NCI-H2171 (cell line): ENCODE results near the gene CCDC181.

Experiments
- DNase-seq: peaks from one replicate; lab custom pipeline; 2025; lab: John Stamatoyannopoulos, UW

Gene CCDC181

DNA sequence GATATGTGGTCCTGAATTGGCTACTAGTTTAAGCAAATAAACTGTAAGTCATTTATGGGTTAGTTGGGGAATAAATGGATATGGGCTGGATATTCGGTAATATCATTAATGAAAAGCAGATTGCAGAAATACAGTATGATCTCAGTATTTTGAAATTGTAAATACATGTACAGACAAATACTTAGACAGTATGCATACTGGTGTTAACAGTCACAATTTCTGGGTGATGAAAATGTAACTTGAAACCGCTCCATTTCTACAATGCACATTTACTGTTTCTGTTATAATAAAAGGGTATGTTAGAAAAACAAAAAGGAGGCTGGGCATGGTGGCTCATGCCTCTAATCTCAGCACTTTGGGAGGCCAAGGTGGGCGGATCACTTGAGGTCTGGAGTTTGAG lies 31.3 kb downstream of the CCDC181 start:
- no peak for DNase-seq

DNA sequence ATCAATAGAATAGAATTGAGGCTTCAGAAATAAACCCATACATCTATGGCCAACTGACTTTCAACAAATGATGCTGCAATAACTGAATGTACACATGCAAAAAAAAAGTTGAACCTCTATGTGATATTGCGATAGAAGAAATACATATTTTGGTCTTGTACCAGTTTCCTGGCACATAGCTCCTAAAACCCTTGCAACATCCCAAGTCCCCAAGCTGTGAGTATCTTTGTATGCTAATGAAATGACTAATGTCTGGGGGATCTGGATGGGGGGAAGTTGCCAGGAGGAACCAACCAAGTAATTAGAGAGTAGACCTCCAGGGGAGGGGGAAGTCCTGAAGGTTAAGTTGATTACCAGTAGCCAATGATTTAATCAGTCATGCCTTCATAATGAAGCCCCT lies 34.9 kb downstream of the CCDC181 start:
- DNase-seq = no peak

DNA sequence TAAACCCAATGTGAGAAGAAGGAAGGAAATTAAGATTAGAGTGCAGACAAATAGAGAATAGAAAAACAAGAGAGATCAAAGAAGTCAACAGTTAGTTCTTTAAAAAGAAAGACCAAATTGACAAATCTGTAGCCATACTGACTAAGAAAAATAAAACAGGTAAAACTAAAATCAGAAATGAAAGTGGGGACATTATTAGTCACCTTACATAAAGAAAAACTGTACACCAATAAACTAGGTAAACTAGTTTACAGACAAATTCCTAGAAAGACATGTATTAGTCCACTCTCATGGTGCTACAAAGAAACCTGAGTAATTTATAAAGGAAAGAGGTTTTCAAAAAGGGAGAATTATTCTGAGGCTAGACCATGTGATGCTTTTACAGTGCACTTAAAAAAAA lies 37.0 kb downstream of the CCDC181 start:
- no peak for DNase-seq

DNA sequence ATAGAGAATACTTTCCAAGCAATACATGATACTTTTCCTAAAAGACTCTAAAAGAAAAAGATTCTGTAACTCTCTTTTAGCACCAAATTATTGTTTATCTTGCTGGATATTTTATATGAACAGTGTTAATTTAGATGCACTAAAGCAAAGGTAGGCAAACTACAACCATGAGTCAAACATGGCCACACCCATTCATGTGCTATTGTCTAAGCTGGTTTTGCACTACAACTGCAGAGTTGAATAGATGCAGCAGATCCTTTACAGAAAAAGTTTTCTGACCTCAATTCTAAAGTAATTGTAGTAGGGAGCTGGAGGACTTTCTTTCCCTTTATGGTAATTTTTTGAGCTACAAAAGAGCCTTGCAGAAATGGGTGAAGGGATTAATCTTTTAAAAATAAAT lies 39.9 kb downstream of the CCDC181 start:
- DNase-seq = no peak

DNA sequence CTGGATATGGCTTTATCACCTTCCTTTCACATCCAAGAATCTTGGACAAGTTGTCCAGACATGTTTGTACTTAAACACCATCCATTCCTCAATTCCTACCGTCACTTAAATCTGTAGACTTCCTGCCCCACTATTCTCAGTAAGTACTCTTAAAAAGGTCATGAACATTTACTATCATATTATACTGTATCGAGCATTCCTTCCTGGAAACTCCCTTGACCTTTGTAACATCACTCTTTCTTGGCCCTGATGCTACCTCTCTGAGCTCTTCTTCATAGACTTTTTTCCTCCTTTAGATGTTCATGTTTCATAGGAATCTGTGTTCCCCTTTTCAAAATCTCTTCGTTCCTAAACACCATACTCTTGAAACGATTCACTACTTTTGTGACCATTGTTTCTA lies 43.8 kb downstream of the CCDC181 start:
- DNase-seq = no peak

DNA sequence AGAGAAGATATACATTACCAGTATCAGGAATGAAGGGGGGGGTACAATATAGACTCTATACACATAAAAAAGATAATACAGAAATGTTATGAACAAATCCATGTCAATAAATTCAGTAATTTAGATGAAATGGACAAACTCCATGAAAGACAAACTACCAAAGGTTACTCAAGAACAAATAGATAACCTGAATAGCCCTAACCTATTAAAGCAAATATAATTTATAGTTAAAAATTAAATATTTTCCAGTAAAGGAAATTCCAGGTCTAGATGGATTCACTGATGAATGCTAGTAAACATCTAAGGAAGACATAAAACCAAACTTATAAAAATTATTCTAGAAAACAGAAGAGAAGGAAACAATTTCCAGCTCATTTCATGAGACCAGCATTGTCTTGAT lies 46.1 kb downstream of the CCDC181 start:
- DNase-seq = no peak

DNA sequence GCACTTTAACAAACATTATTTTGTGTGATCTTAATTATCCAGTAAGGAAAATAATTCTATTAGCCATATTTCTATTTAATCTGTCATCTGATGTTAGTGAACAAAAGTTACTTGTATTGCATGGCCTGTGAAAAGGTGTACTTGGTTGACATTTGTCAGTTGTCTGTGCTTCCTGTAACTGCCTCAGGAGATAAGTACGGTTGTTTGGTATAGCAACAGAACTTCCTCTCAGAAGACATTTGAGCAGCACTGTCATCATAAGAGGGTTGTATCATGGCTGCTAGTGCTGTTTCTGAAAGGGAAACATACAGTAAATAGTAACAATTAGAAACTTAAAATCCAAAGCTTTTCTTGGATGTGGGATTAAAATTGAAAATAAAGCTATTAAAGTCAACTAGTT lies 55.9 kb downstream of the CCDC181 start:
- DNase-seq = no peak

DNA sequence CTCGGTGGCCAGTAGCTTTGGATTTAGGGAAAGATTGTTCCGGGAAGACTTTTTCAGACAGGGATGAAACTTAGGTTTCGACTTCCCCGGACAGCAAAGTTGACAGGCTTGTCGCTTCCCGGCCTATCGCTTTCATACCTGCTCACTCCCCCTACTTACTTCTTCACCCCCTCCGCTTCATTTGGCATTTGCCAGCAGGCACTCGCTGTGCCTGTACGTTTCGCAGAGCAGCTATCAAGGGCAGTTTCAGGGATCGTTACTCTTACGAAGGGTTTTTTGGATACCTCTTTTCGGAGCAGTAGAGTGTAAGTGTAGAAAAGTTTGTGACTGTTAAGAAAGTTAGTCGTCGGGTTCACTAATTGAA lies 58.9 kb downstream of the CCDC181 start:
- no peak for DNase-seq

DNA sequence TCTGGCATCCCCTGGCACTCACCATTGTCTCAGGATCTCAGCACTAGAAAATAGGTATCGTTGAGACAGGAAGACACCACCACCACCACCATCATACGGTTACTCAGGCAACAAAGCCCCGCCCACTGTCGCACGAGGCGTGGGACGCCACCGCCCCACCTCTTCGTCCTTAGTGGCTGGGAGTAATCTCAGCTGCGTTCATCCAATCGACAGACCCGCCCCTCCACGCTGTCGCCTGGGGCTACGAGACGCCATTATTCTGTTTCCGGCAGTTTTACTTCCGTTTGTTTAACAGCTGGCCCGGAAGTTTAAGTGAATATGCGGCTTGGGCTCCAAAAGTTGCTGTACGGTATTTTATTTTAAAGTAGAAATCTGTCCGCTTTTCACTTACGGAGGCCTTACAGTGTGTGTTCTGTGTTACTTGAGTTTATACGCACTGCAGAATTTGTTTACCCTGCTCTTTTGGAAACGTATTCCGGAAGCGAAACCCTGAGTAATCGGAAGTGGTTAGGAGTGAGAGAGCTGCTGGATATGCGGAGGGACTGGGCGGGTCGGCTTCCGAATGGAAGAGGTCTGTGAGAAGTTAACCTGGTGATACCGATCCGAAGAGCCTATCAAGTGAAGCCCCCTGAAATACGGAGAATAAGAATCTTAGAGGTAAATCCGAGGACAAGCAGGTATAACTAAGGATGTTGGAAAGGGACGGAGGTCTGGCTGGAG lies 59.4 kb downstream of the CCDC181 start, which contains the start of the genes BLZF1 and NME7:
Gene BLZF1, plus strand, starts transcription at position 510 of the 720 bp plus-strand sequence. CDS start 1,328 bp downstream, outside the sequence.
Gene NME7, minus strand, starts transcription at position 112 of the 720 bp plus-strand sequence. Its CDS starts 87 bp downstream, at position 25.
- peak; percentile 95 for DNase-seq

DNA sequence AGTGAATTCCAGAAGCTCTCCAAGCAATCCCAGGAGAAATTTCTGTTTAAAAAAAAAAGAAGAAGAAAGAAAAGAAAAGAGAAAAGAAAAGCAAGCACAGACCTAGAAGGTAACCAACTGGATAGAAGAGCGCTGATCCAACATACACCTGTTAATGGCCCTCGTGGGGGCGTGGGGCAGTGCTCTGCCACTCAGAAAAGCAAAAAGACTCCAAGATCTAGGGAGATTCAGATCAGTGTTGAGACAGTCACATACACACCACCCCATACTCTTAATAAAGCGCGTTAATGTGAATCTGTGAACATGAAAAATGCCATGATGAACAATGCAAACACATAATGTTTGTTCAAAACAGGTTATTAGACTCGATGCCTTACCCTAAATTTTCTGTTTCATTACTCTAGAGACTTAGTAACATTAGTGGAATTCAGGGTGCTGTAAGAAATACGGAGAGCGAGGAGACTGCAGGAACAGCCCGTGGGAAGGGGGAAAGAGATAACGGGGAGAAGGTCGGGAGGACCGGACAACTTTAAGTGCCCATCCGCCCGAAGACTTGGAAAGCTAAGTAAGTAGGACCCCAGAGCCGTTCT lies 60.1 kb downstream of the CCDC181 start:
- no peak for DNase-seq

DNA sequence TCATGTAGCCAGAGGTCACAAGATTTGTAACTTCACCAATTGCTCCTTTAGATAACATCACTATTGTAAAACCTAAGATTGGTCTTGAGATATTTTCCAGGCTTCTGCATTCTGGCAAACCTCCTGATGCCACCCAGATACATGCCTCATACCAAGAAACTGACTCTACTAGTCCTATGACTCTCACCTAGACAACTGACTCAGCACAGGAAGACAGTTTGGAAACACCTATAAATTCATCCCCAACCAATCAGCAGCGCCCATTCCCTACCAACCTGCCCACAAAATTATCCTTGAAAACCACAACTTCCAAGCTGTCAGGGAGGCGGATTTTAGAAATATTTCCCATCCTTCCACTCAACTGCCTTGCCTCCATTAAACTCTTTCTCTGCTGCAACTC lies 62.3 kb downstream of the CCDC181 start:
- DNase-seq = no peak

DNA sequence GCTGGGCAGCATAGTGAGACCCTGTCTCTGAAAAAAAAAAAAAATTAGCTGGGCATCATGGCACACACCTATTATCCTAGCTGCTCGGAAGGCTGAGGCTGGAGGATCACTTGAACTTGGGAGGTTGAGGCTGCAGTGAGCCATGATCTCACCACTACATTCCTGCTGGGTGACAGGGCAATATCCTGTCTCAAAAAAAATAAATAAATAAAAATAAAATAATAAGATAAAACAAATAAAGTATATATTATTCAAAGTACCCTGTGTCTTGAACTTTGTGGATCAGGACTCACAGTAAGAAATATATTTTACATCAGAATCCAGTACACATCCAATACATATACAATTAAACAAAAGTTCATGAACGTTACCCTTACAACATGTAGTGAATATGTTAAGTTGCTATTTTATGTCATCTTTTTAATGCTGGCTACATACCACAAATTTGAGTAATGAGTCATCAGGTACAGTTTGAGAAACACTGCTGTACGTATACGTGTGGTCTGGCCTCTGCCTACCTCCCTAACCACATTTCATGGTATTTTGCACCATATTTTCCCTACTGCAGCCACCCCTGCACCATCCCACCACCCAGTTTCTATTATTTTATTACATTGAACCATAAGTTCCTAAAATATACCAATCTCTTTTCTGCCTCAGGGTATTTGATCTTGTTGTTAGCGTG lies 64.1 kb downstream of the CCDC181 start:
- no peak for DNase-seq

DNA sequence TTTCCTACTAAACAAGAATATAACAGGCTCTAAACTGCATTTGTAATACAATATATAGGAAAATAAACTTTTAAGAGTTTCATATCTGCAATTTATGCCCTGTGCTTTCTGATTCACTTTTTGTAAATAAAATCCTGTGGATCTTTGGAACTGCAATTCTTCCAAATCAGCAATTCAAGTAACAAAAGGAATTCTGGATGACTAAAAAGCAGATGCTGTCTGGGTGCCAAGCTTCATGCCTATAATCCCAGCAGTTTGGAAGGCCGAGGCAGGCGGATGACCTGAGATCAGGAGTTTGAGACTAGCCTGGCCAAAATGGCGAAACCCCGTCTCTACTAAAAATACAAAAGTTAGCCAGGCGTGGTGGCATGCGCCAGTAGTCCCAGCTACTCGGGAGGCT lies 66.0 kb downstream of the CCDC181 start:
- DNase-seq = no peak

DNA sequence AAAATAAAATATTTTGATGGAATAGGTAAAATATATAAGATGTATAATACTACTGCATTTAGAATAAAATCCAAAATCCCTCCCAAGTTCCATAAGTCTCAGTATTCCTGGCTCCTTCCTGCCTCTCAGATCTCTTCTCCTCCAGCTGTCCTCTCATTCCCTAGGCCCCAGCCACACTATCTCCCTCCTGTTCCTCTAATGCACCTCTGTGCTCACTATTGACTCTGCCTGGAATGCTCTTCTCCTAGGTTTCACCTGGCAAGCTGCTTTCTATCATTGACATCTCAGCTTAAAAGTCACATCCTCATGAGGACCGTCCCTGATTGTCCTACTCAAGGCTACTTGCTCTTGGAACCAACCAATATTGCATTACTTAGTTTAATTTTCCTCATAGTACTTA lies 66.9 kb downstream of the CCDC181 start:
- DNase-seq = no peak

DNA sequence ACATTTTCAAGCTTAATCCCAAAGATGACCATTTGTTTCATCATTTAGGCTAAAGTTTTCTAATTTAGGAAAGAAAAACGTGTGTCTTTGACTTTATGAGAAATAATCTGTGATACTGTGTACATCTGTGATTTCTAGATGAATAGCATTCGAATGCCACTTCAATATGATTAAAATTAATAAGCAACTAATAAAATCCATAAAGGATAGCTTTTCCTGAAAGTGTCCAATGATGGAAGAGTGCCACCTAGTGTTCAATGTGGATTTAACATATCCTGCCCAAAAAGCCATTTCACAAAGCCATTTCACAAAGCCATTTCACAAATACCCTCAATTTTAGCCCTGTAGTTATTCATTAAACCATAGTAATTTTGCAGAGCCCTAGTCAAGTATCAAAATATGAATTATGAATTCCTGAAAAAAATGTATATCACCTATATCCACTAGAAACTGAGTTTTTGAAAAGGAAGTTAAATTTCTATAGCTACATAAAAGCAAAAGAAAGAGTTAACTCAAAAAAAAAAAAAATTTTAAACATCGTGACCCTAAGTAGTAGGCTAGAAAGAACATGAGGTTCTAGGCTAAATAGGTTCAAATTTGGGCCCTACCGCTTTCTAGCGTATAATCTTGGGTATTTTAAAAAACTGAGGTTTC lies 78.8 kb downstream of the CCDC181 start:
- peak; percentile 50 for DNase-seq

DNA sequence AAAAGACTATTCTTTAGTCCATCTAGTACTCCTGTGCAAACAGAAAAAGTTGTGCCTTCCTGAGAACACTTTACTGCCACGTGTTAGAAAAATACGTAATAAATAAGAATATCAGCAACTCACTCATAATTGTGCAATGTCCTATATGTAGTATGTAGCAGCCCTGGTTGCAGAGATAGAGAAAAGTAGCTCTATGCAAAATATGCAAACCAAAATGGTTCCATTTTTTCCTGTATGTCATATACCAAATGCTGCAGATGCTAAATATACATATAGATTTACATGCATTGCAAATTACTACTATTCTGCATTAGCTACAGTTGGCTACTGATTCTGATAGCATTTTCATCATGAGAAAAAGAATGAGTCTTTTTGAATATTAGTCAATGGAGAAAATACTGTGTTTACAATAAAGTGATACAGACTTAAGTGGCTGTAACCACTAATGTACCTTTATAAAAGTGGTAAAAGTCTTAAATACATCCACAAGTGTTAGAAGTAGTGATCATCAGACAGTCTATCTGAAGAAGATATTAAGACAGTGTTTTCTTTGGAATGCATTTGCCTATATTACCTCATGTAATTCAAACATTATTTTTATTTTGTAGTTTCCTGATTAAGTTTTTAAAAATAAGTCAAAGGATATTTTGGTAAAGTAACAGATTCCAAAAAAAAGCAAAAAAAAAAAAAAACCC lies 79.4 kb downstream of the CCDC181 start:
- DNase-seq = no peak

DNA sequence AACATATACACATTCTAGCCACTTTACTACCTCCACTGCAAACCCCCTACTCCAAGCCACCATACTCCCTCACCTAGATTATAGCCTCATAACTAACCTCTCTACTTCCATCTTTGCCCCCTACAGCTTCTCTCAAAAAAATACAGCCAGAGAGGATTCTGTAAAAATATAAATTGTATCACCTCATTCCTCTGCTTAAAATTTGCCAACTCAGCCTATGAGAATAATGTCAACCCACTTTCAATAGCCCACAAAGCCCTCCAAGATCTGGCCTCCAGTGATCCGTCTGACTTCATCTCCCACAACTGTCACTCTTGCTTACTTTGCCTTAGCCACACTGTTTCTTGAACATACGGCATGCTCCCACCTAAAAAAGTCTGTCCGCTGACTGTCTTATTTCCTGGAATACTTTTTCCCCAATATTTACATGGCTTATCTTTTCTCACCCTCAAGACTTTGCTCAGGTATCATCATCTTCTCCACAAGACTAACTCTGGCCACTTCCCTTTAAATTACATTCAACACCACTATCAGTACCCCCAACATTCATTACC lies 81.2 kb downstream of the CCDC181 start:
- no peak for DNase-seq

DNA sequence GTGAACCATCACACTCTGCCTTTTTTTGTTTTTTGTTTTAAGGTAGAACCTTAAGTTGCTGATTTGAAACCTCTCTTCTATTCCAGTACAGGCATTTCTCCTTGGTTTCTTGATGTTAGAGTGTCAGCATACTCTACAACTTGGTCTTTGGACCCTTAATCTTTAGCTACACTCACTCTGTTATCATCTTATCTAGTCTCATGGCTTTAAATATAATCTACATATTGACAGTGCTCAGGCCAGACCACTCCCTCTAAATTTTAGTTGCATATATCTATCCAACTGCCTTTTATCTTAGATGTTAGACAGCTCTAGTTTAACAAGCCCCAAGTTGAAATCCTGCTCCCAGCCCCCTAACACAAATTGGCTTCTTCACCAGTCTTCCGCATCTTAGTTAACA lies 81.8 kb downstream of the CCDC181 start:
- no peak for DNase-seq
